ENCODE results near the gene PPFIA3. TPM values are rescaled to one million over a fixed set of nuclear protein-coding genes. Genes with fewer than 3 reads are reported as not detected.
A peak's percentile ranks its signal among the peaks of the same experiment; 100 is the strongest.

Gene PPFIA3
- total and polyA plus RNA-seq, 2 of the 4 experiments (the other 2 are of a cell fraction): 0.90 to 2.4 TPM

GRCh38 chr19:49110567-49110966, 8.8 kb upstream of the PPFIA3 start:
- TF ChIP-seq MAFK (IDR thresholded peaks at IDR 0.05; ENCODE audit: low read depth, low read length): peak; percentile 54; the same call in 1 of the 2 replicates
- TF ChIP-seq RFX5 (IDR thresholded peaks at IDR 0.05; ENCODE audit: low read depth, low read length): no peak
- TF ChIP-seq, protein P1, sequence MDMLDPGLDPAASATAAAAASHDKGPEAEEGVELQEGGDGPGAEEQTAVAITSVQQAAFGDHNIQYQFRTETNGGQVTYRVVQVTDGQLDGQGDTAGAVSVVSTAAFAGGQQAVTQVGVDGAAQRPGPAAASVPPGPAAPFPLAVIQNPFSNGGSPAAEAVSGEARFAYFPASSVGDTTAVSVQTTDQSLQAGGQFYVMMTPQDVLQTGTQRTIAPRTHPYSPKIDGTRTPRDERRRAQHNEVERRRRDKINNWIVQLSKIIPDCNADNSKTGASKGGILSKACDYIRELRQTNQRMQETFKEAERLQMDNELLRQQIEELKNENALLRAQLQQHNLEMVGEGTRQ (IDR thresholded peaks at IDR 0.05; ENCODE audit: low read depth, low read length): no peak
- no peak for TF ChIP-seq CHD1 (IDR thresholded peaks at IDR 0.05; ENCODE audit: low read depth, low read length)
- no peak for TF ChIP-seq SMC3 (IDR thresholded peaks at IDR 0.05; ENCODE audit: low read depth, low read length)
- TF ChIP-seq, protein P2, sequence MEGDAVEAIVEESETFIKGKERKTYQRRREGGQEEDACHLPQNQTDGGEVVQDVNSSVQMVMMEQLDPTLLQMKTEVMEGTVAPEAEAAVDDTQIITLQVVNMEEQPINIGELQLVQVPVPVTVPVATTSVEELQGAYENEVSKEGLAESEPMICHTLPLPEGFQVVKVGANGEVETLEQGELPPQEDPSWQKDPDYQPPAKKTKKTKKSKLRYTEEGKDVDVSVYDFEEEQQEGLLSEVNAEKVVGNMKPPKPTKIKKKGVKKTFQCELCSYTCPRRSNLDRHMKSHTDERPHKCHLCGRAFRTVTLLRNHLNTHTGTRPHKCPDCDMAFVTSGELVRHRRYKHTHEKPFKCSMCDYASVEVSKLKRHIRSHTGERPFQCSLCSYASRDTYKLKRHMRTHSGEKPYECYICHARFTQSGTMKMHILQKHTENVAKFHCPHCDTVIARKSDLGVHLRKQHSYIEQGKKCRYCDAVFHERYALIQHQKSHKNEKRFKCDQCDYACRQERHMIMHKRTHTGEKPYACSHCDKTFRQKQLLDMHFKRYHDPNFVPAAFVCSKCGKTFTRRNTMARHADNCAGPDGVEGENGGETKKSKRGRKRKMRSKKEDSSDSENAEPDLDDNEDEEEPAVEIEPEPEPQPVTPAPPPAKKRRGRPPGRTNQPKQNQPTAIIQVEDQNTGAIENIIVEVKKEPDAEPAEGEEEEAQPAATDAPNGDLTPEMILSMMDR (conservative IDR thresholded peaks at IDR 0.05; ENCODE audit: low read depth, low read length): no peak
- no peak overlapping the region for H3K18ac ChIP-seq (ENCODE audit: low read depth, low read length)
- CTCF ChIA-PET: interaction anchor here (0.7 kb wide), 1 partner anchor 13 kb away, joined by 3 read pairs; no protein-coding TSS in a partner anchor

More at GRCh38 chr19:49110567-49110966, 8.8 kb upstream of the PPFIA3 start:
- H2AK9ac ChIP-seq (replicated peaks; ENCODE audit: low read depth, low read length, poor library complexity): no peak overlapping the region
- H2BK5ac ChIP-seq (ENCODE audit: low read depth, low read length, poor library complexity, severe bottlenecking): no peak overlapping the region
- no peak overlapping the region for H3K4me3 ChIP-seq (ENCODE audit: insufficient read depth, low read depth, low read length)
- no peak overlapping the region for H3K23ac ChIP-seq (ENCODE audit: low read depth, low read length)
- no peak overlapping the region for H2BK120ac ChIP-seq (ENCODE audit: low read depth, low read length)
- BruUV-seq (replicated peaks): no TSS peak
- POLR2A ChIA-PET (ENCODE audit: unreplicated experiment): no interaction called here
- H2BK20ac ChIP-seq (ENCODE audit: low read depth, low read length): no peak overlapping the region
- intact Hi-C loops (cut with micrococcal nuclease) (loop anchor here (5.0 kb wide), 1 partner anchor 87 kb away; no protein-coding TSS in a partner anchor), dilution Hi-C loops (cut with HindIII; ENCODE audit: low sequenced_read_pairs, unreplicated experiment) (no loop called here), in situ Hi-C loops (cut with MboI; ENCODE audit: low sequenced_read_pairs) (no loop called here)
- peaks cover 11 to 46% of the 10 kb centered on the region in 2 experiments; a peak in 3 of 4 replicates for H3K79me1 ChIP-seq (ENCODE audit: low read depth in 1 of 2, low read length in 2 of 2)
- H3K4ac ChIP-seq (ENCODE audit: low read depth, low read length): no peak overlapping the region
- no CpG with 5 or more reads among the region's 3 CpGs for WGBS, 2 experiments (ENCODE audit: extremely low coverage in 2 of 2, insufficient read length in 1 of 2)
- no peaks in the 10 kb centered on the region for H3K27me3 ChIP-seq (ENCODE audit: control insufficient read depth, insufficient read depth, low read length)
- no peak overlapping the region for H3K56ac ChIP-seq (ENCODE audit: extremely low read depth, insufficient read depth, low read length)
- peaks cover 31% of the 10 kb centered on the region for H4K20me1 ChIP-seq (ENCODE audit: insufficient read depth, low read length)
- no peak overlapping the region for H3K9ac ChIP-seq (ENCODE audit: low read depth, low read length)
- H4K91ac ChIP-seq (ENCODE audit: insufficient read depth, low read depth, low read length): no peak overlapping the region
- H3K4me2 ChIP-seq (ENCODE audit: low read depth, low read length): no peak overlapping the region
- no peak overlapping the region for H3K14ac ChIP-seq (replicated peaks; ENCODE audit: low read depth, low read length)
- no peak overlapping the region for H3K27ac ChIP-seq (ENCODE audit: insufficient read depth, low read length)
- H2AFZ ChIP-seq (replicated peaks; ENCODE audit: low read length, poor library complexity): no peak overlapping the region
- no peaks in the 10 kb centered on the region for H3K9me3 ChIP-seq (ENCODE audit: control insufficient read depth, insufficient read depth, low read length)
- no peak overlapping the region for H2AK5ac ChIP-seq (ENCODE audit: low read depth, low read length)
- peak; percentile 62 for DNase-seq
- peaks cover 39% of the 10 kb centered on the region for H3K36me3 ChIP-seq (ENCODE audit: control insufficient read depth, insufficient read depth, low read length)
- ATAC-seq (ENCODE audit: low read depth): no peak
- H4K8ac ChIP-seq (ENCODE audit: low read depth in 2 of 2, low read length in 2 of 2): no peak overlapping the region
- peaks cover 4% of the 10 kb centered on the region for H3K4me1 ChIP-seq (ENCODE audit: control insufficient read depth, insufficient read depth, low read length)
- peaks cover 15% of the 10 kb centered on the region for H3K9me1 ChIP-seq (ENCODE audit: insufficient read depth, low read length)
- H4K5ac ChIP-seq (ENCODE audit: low read depth, low read length): no peak overlapping the region
- no peak overlapping the region for H2BK15ac ChIP-seq (ENCODE audit: low read depth, low read length)
